Activated B cell treated with CpG ODN at 0.5 μM for 24 hours (primary cell): Measurements from ENCODE around the gene ALK. TPM values are rescaled to one million over a fixed set of nuclear protein-coding genes. Genes with fewer than 3 reads are reported as not detected.
"Not testable (repeated sequence)": the region's sequence is repeated elsewhere in the genome, so short reads cannot be mapped to it uniquely, and the experiment has no call there.

ENCODE experiments used
- ATAC-seq: fragments of 200-7000 bp; cut with Tn5 transposase; one replicate; pipeline ENCODE4 v1.10.0; 2021; ENCODE audit warnings: low read depth, mild to moderate bottlenecking, moderate library complexity
- CTCF ChIA-PET: fragments of 350-600 bp; sonication (Branson Sonifier 250); formaldehyde crosslinking; loops from one replicate; lab custom pipeline; 2021; ENCODE audit warnings: antibody characterized with exemption; lab: Charles Lee
- POLR2A ChIA-PET: fragments of 350-600 bp; sonication (Branson Sonifier 250); formaldehyde crosslinking; loops from one replicate; lab custom pipeline; 2021; ENCODE audit warnings: antibody characterized with exemption; lab: Charles Lee
- DNase-seq: peaks from one replicate; pipeline ENCODE4 v3.0.0; 2022
- H3K27ac Mint-ChIP-seq: one replicate; pipeline ENCODE4 v1.8.0; 2020; ENCODE audit warnings: mixed read lengths
- H3K27me3 Mint-ChIP-seq: one replicate; pipeline ENCODE4 v1.8.0; 2021; ENCODE audit warnings: mixed read lengths
- H3K36me3 Mint-ChIP-seq: one replicate; pipeline ENCODE4 v1.8.0; 2021; ENCODE audit warnings: low read depth, mixed read lengths
- H3K4me1 Mint-ChIP-seq: one replicate; pipeline ENCODE4 v1.8.0; 2021; ENCODE audit warnings: mixed read lengths
- H3K4me3 Mint-ChIP-seq: one replicate; pipeline ENCODE4 v1.8.0; 2020; ENCODE audit warnings: mild to moderate bottlenecking, mixed read lengths
- H3K9me3 Mint-ChIP-seq: one replicate; pipeline ENCODE4 v1.8.0; 2020; ENCODE audit warnings: mixed read lengths
- CTCF ChIP-seq: fragments of 200-600 bp; IDR thresholded peaks from one replicate; pipeline ENCODE4 v1.8.0; 2022; ENCODE audit warnings: antibody characterized with exemption, mild to moderate bottlenecking
- intact Hi-C: fragments of 100-400 bp; cut with micrococcal nuclease; formaldehyde crosslinking; loops from one replicate; pipeline ENCODE4 v1.15.1; 2024
- total RNA-seq: library from RNA; stranded (reverse); gene quantifications from 2 replicates; pipeline ENCODE4 v1.2.3, GENCODE V29; 2022

Gene ALK
- total RNA-seq, 1 donor from 2014 or later = not detected

DNA sequence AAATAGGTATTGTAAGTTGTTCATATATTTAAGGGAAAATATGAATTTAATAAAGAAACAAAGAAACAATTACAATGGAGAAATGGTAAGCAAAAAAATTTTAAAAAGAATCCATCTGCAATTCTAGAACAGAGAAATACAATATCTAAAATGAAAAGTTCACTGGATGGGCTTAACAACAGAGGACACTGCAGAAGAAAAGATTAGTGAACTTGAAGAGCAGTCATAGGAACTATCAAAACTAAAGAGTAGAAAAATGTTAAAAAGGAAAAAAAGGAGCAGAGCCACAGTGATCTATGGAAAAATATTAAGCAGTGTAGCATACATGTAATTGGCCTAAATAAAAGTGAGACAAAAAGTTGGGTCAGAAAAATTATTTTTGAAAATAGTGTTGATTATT is 83.5 kb downstream of the ALK start:
- ATAC-seq (no peak), DNase-seq (no peak)
- H3K36me3 Mint-ChIP-seq = no peaks in the 10 kb centered on the region
- H3K27me3 Mint-ChIP-seq = peaks cover 6% of the 10 kb centered on the region
- intact Hi-C loops = no loop called here
- H3K9me3 Mint-ChIP-seq = peaks cover 18% of the 10 kb centered on the region
- TF ChIP-seq CTCF = no peak
- H3K27ac Mint-ChIP-seq = no peak overlapping the region
- ChIA-PET CTCF (no interaction called here), POLR2A (no interaction called here)
- peaks cover 1% of the 10 kb centered on the region for H3K4me1 Mint-ChIP-seq
- no peak overlapping the region for H3K4me3 Mint-ChIP-seq

GRCh38 chr2:29834624-29835023 is 86.8 kb downstream of the ALK start:
- H3K9me3 Mint-ChIP-seq = peaks cover 18% of the 10 kb centered on the region
- intact Hi-C loops = no loop called here
- no peaks in the 10 kb centered on the region for H3K36me3 Mint-ChIP-seq
- no peaks in the 10 kb centered on the region for H3K4me1 Mint-ChIP-seq
- TF ChIP-seq CTCF = no peak
- H3K4me3 Mint-ChIP-seq = no peak overlapping the region
- no peak for ATAC-seq
- DNase-seq = no peak
- no peak overlapping the region for H3K27ac Mint-ChIP-seq
- ChIA-PET CTCF (no interaction called here), POLR2A (no interaction called here)
- H3K27me3 Mint-ChIP-seq = peaks cover 11% of the 10 kb centered on the region

DNA sequence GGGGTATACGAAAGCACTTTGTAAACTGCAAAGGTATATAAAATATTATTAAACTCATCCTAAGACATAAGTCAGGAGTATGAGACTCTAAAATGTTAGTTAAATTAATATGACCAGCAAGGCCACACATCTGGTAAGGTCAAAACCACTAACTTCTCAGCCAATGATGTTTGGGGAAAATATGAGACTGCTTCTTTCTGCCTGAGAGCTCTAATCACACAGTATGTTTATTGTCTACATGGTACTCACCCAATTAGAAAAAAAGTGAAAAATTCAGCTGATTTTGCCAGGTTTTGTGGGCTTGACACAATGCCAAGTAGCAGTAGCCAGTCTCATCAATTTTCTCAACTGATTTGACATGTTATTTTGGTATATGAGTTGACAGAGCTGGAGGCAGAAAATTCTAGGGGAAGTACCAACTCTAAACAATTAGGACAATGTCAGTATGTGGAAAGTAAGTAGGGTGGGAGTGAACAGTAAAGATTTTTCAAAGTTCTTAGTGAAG is 87.3 kb downstream of the ALK start:
- Mint-ChIP-seq H3K36me3 (no peaks in the 10 kb centered on the region), H3K9me3 (peaks cover 18% of the 10 kb centered on the region)
- intact Hi-C loops = no loop called here

GRCh38 chr2:29831560-29831959 is 89.8 kb downstream of the ALK start:
- ATAC-seq (no peak), DNase-seq (no peak)
- no peaks in the 10 kb centered on the region for H3K36me3 Mint-ChIP-seq
- ChIA-PET CTCF (no interaction called here), POLR2A (no interaction called here)
- H3K27ac Mint-ChIP-seq = no peak overlapping the region
- no peak overlapping the region for H3K4me3 Mint-ChIP-seq
- peaks cover 12% of the 10 kb centered on the region for H3K27me3 Mint-ChIP-seq
- intact Hi-C loops = no loop called here
- no peaks in the 10 kb centered on the region for H3K4me1 Mint-ChIP-seq
- TF ChIP-seq CTCF = no peak
- peaks cover 8% of the 10 kb centered on the region for H3K9me3 Mint-ChIP-seq

More for the DNA sequence above, 87.3 kb downstream of the ALK start:
- ChIA-PET CTCF (no interaction called here), POLR2A (no interaction called here)
- DNase-seq (no peak), ATAC-seq (no peak)
- Mint-ChIP-seq H3K27me3 (peaks cover 11% of the 10 kb centered on the region), H3K4me1 (no peaks in the 10 kb centered on the region), H3K4me3 (no peak overlapping the region), H3K27ac (no peak overlapping the region)
- TF ChIP-seq CTCF = no peak

- H3K4me3 Mint-ChIP-seq = no peak overlapping the region
- no peak overlapping the region for H3K27ac Mint-ChIP-seq
- no peaks in the 10 kb centered on the region for H3K4me1 Mint-ChIP-seq
- H3K27me3 Mint-ChIP-seq = peaks cover 15% of the 10 kb centered on the region
- DNase-seq (no peak), ATAC-seq (no peak)
- intact Hi-C loops = no loop called here
- H3K36me3 Mint-ChIP-seq = no peaks in the 10 kb centered on the region
- no peak for TF ChIP-seq CTCF
- ChIA-PET CTCF (no interaction called here), POLR2A (no interaction called here)
- no peaks in the 10 kb centered on the region for H3K9me3 Mint-ChIP-seq
Measured at GRCh38 chr2:29829841-29830240, 91.5 kb downstream of the ALK start.

DNA sequence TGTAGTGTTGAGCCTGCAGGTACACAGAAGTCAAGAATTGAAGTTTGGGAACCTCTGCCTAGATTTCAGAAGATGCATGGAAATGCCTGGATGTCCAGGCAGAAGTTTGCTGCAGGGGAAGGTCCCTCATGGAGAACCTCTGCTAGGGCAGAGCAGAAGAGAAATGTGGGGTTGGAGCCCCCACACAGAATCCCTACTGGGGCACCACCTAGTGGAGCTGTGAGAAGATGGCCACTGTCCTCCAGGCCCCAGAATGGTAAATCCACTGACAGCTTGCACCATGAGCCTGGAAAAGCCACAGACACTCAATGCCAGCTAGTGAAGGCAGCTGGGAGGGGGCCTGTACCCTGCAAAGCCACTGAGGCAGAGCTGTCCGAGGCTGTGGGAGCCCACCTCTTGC is 97.2 kb downstream of the ALK start:
- DNase-seq, H3K4me1 Mint-ChIP-seq, H3K36me3 Mint-ChIP-seq, CTCF ChIA-PET, H3K27ac Mint-ChIP-seq, POLR2A ChIA-PET, H3K4me3 Mint-ChIP-seq, H3K27me3 Mint-ChIP-seq, intact Hi-C loops, H3K9me3 Mint-ChIP-seq, ATAC-seq: not testable (repeated sequence)
